Measurements from ENCODE around the gene OR8A1.

OR8A1 gene

DNA sequence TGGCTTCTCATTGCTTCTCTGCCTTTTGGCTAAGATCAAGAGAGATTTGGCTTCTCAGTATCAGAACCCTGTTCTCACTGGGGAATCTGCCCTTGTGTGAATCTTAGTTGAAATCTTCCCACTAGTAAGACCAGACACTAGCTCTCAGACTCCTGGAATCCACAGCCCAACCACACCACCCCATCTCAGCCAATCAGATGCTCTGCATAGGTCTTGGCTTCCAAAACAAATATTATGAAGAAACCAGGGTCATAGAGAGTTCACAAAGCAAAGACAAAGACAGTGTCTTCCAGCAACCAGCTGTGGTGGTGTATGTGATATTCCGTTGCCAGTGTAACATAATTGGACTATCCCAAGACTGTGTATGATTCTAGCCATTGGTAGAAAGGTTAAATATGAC is 31.8 kb upstream of the OR8A1 start:
- TF ChIP-seq, protein P1, sequence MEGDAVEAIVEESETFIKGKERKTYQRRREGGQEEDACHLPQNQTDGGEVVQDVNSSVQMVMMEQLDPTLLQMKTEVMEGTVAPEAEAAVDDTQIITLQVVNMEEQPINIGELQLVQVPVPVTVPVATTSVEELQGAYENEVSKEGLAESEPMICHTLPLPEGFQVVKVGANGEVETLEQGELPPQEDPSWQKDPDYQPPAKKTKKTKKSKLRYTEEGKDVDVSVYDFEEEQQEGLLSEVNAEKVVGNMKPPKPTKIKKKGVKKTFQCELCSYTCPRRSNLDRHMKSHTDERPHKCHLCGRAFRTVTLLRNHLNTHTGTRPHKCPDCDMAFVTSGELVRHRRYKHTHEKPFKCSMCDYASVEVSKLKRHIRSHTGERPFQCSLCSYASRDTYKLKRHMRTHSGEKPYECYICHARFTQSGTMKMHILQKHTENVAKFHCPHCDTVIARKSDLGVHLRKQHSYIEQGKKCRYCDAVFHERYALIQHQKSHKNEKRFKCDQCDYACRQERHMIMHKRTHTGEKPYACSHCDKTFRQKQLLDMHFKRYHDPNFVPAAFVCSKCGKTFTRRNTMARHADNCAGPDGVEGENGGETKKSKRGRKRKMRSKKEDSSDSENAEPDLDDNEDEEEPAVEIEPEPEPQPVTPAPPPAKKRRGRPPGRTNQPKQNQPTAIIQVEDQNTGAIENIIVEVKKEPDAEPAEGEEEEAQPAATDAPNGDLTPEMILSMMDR (IDR thresholded peaks at IDR 0.05; ENCODE audit: insufficient read depth, low read length, missing control alignments), result no peak
- H3K4me3 ChIP-seq (ENCODE audit: low read depth, low read length), result no peak overlapping the region
- CTCF ChIA-PET, result no interaction called here
- DNase-seq (ENCODE audit: low read depth, low spot score), result peak; percentile 10
- POLR2A ChIA-PET, result no interaction called here

DNA sequence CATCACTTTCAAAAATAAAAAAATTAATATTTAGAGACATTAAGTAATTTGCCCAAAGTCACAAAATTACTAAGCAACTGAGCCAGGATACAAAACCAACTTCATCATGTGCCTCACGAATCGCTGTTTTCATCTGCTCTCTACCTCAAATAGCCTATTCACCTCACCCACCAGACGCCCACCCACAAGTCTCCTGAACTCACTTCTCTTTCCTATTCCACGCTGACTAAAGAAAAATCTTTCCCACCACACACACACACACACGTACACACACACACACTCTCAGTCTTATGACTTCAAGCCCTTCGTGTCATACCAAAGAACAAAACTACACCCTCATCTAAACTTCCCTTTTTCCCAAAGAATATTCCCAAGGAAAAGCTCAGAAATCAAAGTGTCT is 28.6 kb upstream of the OR8A1 start:
- ChIA-PET CTCF (no interaction called here), POLR2A (no interaction called here)
- TF ChIP-seq, protein P1 (IDR thresholded peaks at IDR 0.05; ENCODE audit: insufficient read depth, low read length, missing control alignments), result no peak
- no peak overlapping the region for H3K4me3 ChIP-seq (ENCODE audit: low read depth, low read length)
- DNase-seq (ENCODE audit: low read depth, low spot score), result no peak

DNA sequence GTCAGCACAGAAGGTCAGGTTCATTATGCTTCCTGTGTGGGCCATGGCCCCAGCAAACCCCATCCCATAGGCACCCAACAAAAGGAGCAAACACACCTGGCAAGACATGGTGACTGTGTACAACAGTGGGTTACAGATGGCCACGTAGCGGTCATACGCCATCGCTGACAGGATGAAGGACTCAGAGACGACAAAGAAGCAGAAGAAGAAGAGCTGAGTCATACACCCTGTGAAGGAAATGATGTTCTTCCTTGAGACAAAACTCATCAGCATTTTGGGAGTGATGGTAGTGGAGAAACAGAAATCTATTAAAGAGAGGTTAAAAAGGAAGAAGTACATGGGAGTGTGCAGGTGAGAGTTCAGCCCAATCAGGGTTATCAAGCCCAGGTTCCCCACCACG is 26.7 kb upstream of the OR8A1 start:
- no peak overlapping the region for H3K4me3 ChIP-seq (ENCODE audit: low read depth, low read length)
- TF ChIP-seq, protein P1 (IDR thresholded peaks at IDR 0.05; ENCODE audit: insufficient read depth, low read length, missing control alignments), result no peak
- no peak for DNase-seq (ENCODE audit: low read depth, low spot score)
- POLR2A ChIA-PET, result no interaction called here
- CTCF ChIA-PET, result no interaction called here

DNA sequence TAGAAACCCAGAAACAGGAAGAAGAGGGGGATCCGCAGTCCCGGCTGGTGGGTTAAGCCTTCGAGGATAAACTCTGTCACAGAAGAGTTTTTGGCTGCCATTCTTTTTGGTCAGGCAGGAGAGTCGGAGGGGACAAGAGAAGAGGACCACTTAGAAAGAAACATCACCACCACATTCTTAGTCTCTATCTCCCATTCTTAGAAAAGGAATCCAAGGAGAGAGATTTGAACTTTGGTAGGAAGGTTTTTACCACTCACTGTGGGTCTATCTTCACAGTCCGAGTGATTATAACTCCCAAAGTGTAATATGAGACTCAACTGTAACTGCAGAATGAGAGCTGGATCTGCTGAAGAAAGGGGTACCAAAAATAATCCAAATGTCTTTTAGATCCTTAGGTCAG is 26.2 kb upstream of the OR8A1 start, which contains the start of gene OR8B12:
Gene OR8B12, minus strand, starts transcription at position 101 of the 400 bp plus-strand sequence. Its CDS starts 0 bp downstream, at position 101.
- TF ChIP-seq, protein P1 (IDR thresholded peaks at IDR 0.05; ENCODE audit: insufficient read depth, low read length, missing control alignments), result no peak
- POLR2A ChIA-PET, result no interaction called here
- CTCF ChIA-PET, result no interaction called here
- no peak for DNase-seq (ENCODE audit: low read depth, low spot score)
- H3K4me3 ChIP-seq (ENCODE audit: low read depth, low read length), result no peak within 1 kb of the TSS

DNA sequence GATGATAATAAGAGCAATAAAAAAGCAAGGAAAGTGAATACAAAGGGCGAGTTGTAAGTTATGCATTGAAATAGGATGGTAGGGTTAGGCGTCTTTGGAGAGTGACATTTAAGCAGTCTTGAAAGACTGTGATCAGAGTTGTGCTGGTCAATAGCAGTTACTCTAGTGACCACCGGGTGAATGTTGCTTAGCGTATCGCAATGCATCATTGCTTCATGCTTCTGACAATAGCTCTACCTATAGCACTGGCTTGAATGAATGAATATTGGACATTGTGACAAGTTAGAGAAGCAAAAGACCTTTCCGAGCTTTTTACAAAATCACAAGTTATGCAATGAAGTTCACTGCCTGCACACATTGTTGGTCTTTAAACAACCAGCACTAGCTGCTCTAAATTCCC is 18.6 kb upstream of the OR8A1 start:
- CTCF ChIA-PET, result no interaction called here

DNA sequence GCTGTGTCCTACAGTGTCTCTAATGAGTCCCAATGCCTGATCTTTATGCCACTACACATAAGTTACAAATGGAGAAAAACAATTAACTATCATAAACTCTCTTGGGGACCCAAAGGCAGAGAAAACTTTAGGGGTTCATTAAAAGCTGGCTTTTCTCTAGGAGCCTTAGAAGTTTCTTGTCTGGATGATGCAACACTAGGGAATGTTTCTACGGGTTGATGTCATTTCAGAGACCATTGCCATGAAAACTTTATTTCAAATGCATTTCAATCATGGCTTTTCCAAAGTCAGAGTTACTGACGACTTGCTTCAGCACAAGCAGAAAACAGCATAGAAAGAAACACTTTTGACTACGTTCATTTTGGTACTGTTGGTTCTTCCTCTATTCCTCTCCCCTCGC is 17.8 kb upstream of the OR8A1 start:
- ChIA-PET CTCF (no interaction called here), POLR2A (no interaction called here)
- TF ChIP-seq, protein P1 (IDR thresholded peaks at IDR 0.05; ENCODE audit: insufficient read depth, low read length, missing control alignments), result no peak
- DNase-seq (ENCODE audit: low read depth, low spot score), result no peak
- no peak overlapping the region for H3K4me3 ChIP-seq (ENCODE audit: low read depth, low read length)

More for the DNA sequence above, 18.6 kb upstream of the OR8A1 start:
- POLR2A ChIA-PET, result no interaction called here
- no peak overlapping the region for H3K4me3 ChIP-seq (ENCODE audit: low read depth, low read length)
- no peak for DNase-seq (ENCODE audit: low read depth, low spot score)
- TF ChIP-seq, protein P1 (IDR thresholded peaks at IDR 0.05; ENCODE audit: insufficient read depth, low read length, missing control alignments), result no peak
